Neuronal stem cell (in vitro differentiated cells): ENCODE results near the gene PTPN4.

Source experiments
- DNase-seq: peaks from one replicate; pipeline ENCODE4 v3.0.0-alpha.2; 2013; ENCODE audit warnings: low spot score
- H2AFZ ChIP-seq: one replicate; pipeline ENCODE4 v1.6.1; 2013; ENCODE audit warnings: mild to moderate bottlenecking, low read length, inconsistent platforms
- H2AK5ac ChIP-seq: 2 replicates; pipeline ENCODE4 v1.6.1; 2013; ENCODE audit warnings: low read depth, mild to moderate bottlenecking, inconsistent platforms, low read length, moderate library complexity, mixed read lengths
- H2BK120ac ChIP-seq: 2 replicates; pipeline ENCODE4 v1.6.1; 2013; ENCODE audit warnings: low read depth, mild to moderate bottlenecking, inconsistent platforms, low read length, moderate library complexity, mixed read lengths
- H2BK12ac ChIP-seq: one replicate; pipeline ENCODE4 v1.6.1; 2013; ENCODE audit warnings: low read length, inconsistent platforms
- H2BK15ac ChIP-seq: 2 replicates; pipeline ENCODE4 v1.6.1; 2013; ENCODE audit warnings: mild to moderate bottlenecking, low read length, inconsistent platforms, mixed read lengths
- H2BK5ac ChIP-seq: one replicate; pipeline ENCODE4 v1.6.1; 2013; ENCODE audit warnings: inconsistent platforms, mild to moderate bottlenecking, low read length, moderate library complexity
- H3K14ac ChIP-seq: one replicate; pipeline ENCODE4 v1.6.1; 2013; ENCODE audit warnings: low read length, inconsistent platforms
- H3K18ac ChIP-seq: 2 replicates; pipeline ENCODE4 v1.6.1; 2013; ENCODE audit warnings: low read length, inconsistent platforms
- H3K23ac ChIP-seq: 2 replicates; pipeline ENCODE4 v1.6.1; 2013; ENCODE audit warnings: low read depth, mild to moderate bottlenecking, mixed read lengths, low read length, inconsistent platforms; ENCODE audit not compliant: poor library complexity
- H3K27ac ChIP-seq: replicated peaks from 3 replicates; pipeline ENCODE4 v1.5.1; 2013; ENCODE audit warnings: low read length, inconsistent platforms
- H3K27me3 ChIP-seq, 3 experiments: 2 replicates each; pipeline ENCODE4 v1.6.1; 2013; ENCODE audit warnings: low read length in 3 of 3, mild to moderate bottlenecking in 2 of 3, inconsistent platforms in 1 of 3, low read depth in 1 of 3, mixed read lengths in 1 of 3, moderate library complexity in 1 of 3; ENCODE audit not compliant: control insufficient read depth in 3 of 3, insufficient read depth in 3 of 3
- H3K36me3 ChIP-seq, 2 donors: replicated peaks in 1 of 2; 2 replicates each; pipeline ENCODE4 v1.6.1; 2013; ENCODE audit warnings: low read length in 2 of 2; ENCODE audit not compliant: control insufficient read depth in 2 of 2, insufficient read depth in 2 of 2
- H3K4ac ChIP-seq: 2 replicates; pipeline ENCODE4 v1.6.1; 2013; ENCODE audit warnings: inconsistent platforms, mild to moderate bottlenecking, low read length, moderate library complexity
- H3K4me1 ChIP-seq, 2 donors: 1 replicate in 1 of 2; 2 replicates in 1 of 2; pipeline ENCODE4 v1.6.1; 2013; ENCODE audit warnings: low read length in 2 of 2, low read depth in 1 of 2; ENCODE audit not compliant: control insufficient read depth in 2 of 2, insufficient read depth in 1 of 2
- H3K4me2 ChIP-seq: one replicate; pipeline ENCODE4 v1.6.1; 2013; ENCODE audit warnings: mild to moderate bottlenecking, low read length, inconsistent platforms; ENCODE audit not compliant: insufficient read depth, poor library complexity, severe bottlenecking
- H3K4me3 ChIP-seq, 2 donors: 2 replicates each; pipeline ENCODE4 v1.5.1; 2013; ENCODE audit warnings: low read length in 2 of 2, mild to moderate bottlenecking in 2 of 2, inconsistent platforms in 1 of 2, moderate library complexity in 1 of 2
- H3K79me1 ChIP-seq: one replicate; pipeline ENCODE4 v1.6.1; 2013; ENCODE audit warnings: low read depth, mild to moderate bottlenecking, inconsistent platforms, low read length, moderate library complexity
- H3K9ac ChIP-seq: one replicate; pipeline ENCODE4 v1.6.1; 2013; ENCODE audit warnings: mild to moderate bottlenecking, low read depth, low read length, inconsistent platforms; ENCODE audit not compliant: poor library complexity
- H3K9me3 ChIP-seq, 2 donors: replicated peaks in 1 of 2; 2 replicates each; pipeline versions ENCODE3 to v1.6.1; 2013; ENCODE audit warnings: low read length in 2 of 2, mild to moderate bottlenecking in 2 of 2, inconsistent platforms in 1 of 2, low read depth in 1 of 2, mixed read lengths in 1 of 2, moderate library complexity in 1 of 2; ENCODE audit not compliant: control insufficient read depth in 2 of 2, insufficient read depth in 1 of 2
- H4K8ac ChIP-seq: one replicate; pipeline ENCODE4 v1.6.1; 2013; ENCODE audit warnings: low read depth, mild to moderate bottlenecking, inconsistent platforms, low read length, moderate library complexity
- H4K91ac ChIP-seq: one replicate; pipeline ENCODE4 v1.6.1; 2013; ENCODE audit warnings: low read length, low read depth, mild to moderate bottlenecking, inconsistent platforms; ENCODE audit not compliant: poor library complexity
- WGBS, 2 donors: extraction: QIAGEN DNeasy Blood & Tissue Kit; methylation state at CpG; one replicate each; pipeline ENCODE4 v1.1.7; 2013; ENCODE audit warnings: missing lambda C conversion rate in 2 of 2, mixed read lengths in 1 of 2; ENCODE audit not compliant: insufficient read length in 2 of 2, insufficient replicate concordance in 1 of 2; ENCODE audit errors: extremely low coverage in 2 of 2; 5-methylcytosine and 5-hydroxymethylcytosine counted together

Gene PTPN4

GRCh38 chr2:119888680-119889079, 129.0 kb downstream of the PTPN4 start:
- no peak overlapping the region for H2AFZ ChIP-seq
- no peak overlapping the region for H3K9ac ChIP-seq
- no peak overlapping the region for H3K4me3 ChIP-seq
- no peaks in the 10 kb centered on the region for H3K27me3 ChIP-seq
- no peak overlapping the region for H3K23ac ChIP-seq
- no CpG with 5 or more reads among the region's 2 CpGs for WGBS, 2 donors
- H4K91ac ChIP-seq = no peak overlapping the region
- no peak overlapping the region for H3K4ac ChIP-seq
- no peak overlapping the region for H2BK120ac ChIP-seq
- H3K36me3 ChIP-seq = peaks cover 2 to 23% of the 10 kb centered on the region in 2 donors
- no peak overlapping the region for H3K27ac ChIP-seq
- H4K8ac ChIP-seq = no peak overlapping the region
- no peaks in the 10 kb centered on the region for H3K79me1 ChIP-seq
- no peak overlapping the region for H2BK5ac ChIP-seq
- H2BK12ac ChIP-seq = no peak overlapping the region
- no peaks in the 10 kb centered on the region for H3K4me1 ChIP-seq
- DNase-seq = no peak
- H3K18ac ChIP-seq = no peak overlapping the region
- no peak overlapping the region for H2BK15ac ChIP-seq
- H2AK5ac ChIP-seq = no peak overlapping the region
- H3K14ac ChIP-seq = no peak overlapping the region
- H3K9me3 ChIP-seq = peaks cover 2 to 28% of the 10 kb centered on the region in 2 donors
- H3K4me2 ChIP-seq = no peak overlapping the region

GRCh38 chr2:119897736-119898395, 138.1 kb downstream of the PTPN4 start:
- H3K14ac ChIP-seq = no peak overlapping the region
- H3K4me2 ChIP-seq = no peak overlapping the region
- H2AFZ ChIP-seq = no peak overlapping the region
- no CpG with 5 or more reads among the region's 5 CpGs for WGBS, 2 donors
- H3K18ac ChIP-seq = no peak overlapping the region
- H4K91ac ChIP-seq = no peak overlapping the region
- DNase-seq = no peak
- H2BK15ac ChIP-seq = no peak overlapping the region
- H2AK5ac ChIP-seq = no peak overlapping the region
- H3K4me3 ChIP-seq = no peak overlapping the region
- no peaks in the 10 kb centered on the region for H3K27me3 ChIP-seq
- H2BK12ac ChIP-seq = no peak overlapping the region
- H2BK5ac ChIP-seq = no peak overlapping the region
- H3K4ac ChIP-seq = no peak overlapping the region
- no peaks in the 10 kb centered on the region for H3K79me1 ChIP-seq
- peaks cover under 1 to 3% of the 10 kb centered on the region in 2 donors for H3K9me3 ChIP-seq
- peaks cover 8 to 26% of the 10 kb centered on the region in 2 donors for H3K36me3 ChIP-seq
- H3K23ac ChIP-seq = no peak overlapping the region
- H3K9ac ChIP-seq = no peak overlapping the region
- H3K4me1 ChIP-seq = no peaks in the 10 kb centered on the region
- H3K27ac ChIP-seq = no peak overlapping the region
- H2BK120ac ChIP-seq = no peak overlapping the region
- no peak overlapping the region for H4K8ac ChIP-seq

- Histone ChIP-seq H3K4me1 (no peaks in the 10 kb centered on the region), H3K27me3 (no peaks in the 10 kb centered on the region), H2BK15ac (no peak overlapping the region), H4K8ac (no peak overlapping the region), H3K27ac (no peak overlapping the region), H2BK120ac (no peak overlapping the region), H3K23ac (no peak overlapping the region), H3K14ac (no peak overlapping the region), H3K79me1 (peaks cover 3% of the 10 kb centered on the region), H2AFZ (no peak overlapping the region), H3K9ac (no peak overlapping the region), H3K9me3 (peaks cover 10 to 11% of the 10 kb centered on the region in 2 donors), H2AK5ac (no peak overlapping the region), H2BK12ac (no peak overlapping the region), H3K4ac (no peak overlapping the region), H4K91ac (no peak overlapping the region), H3K18ac (no peak overlapping the region), H3K4me3 (no peak overlapping the region), H2BK5ac (no peak overlapping the region), H3K36me3 (peaks cover 17 to 48% of the 10 kb centered on the region in 2 donors), H3K4me2 (no peak overlapping the region)
- DNase-seq = no peak
- WGBS, 2 donors = no CpG with 5 or more reads among the region's 2 CpGs
These were observed 141.3 kb downstream of the PTPN4 start for GRCh38 chr2:119901013-119901412.

- Histone ChIP-seq H3K23ac (no peak overlapping the region), H3K4ac (no peak overlapping the region), H3K9ac (no peak overlapping the region), H2BK12ac (no peak overlapping the region), H4K8ac (no peak overlapping the region), H3K27me3 (no peaks in the 10 kb centered on the region), H2BK5ac (no peak overlapping the region), H3K4me3 (no peak overlapping the region), H3K4me1 (no peaks in the 10 kb centered on the region), H2BK15ac (no peak overlapping the region), H3K18ac (no peak overlapping the region), H3K9me3 (no peaks in the 10 kb centered on the region), H3K27ac (no peak overlapping the region), H3K4me2 (no peak overlapping the region), H2AK5ac (no peak overlapping the region), H3K14ac (no peak overlapping the region), H2AFZ (no peak overlapping the region), H3K36me3 (peaks cover 0 to 15% of the 10 kb centered on the region in 2 donors), H3K79me1 (no peaks in the 10 kb centered on the region), H4K91ac (no peak overlapping the region), H2BK120ac (no peak overlapping the region)
- no peak for DNase-seq
- WGBS, 2 donors = no CpG with 5 or more reads among the region's 2 CpGs
These were observed 150.8 kb downstream of the PTPN4 start for GRCh38 chr2:119910566-119910965.
